Smooth muscle cell (in vitro differentiated cells): ENCODE data around the gene TEKT2. TPM values are rescaled to one million over a fixed set of nuclear protein-coding genes. Genes with fewer than 3 reads are reported as not detected.

Experiments used
- DNase-seq: peaks from one replicate; lab custom pipeline; 2025; ENCODE audit not compliant: unreplicated experiment; lab: John Stamatoyannopoulos, UW
- H2AFZ ChIP-seq: fragments of 200-600 bp; sonication (generic); 2 replicates; pipeline ENCODE4 v1.6.0; 2016; ENCODE audit warnings: antibody characterized with exemption, low read depth, mild to moderate bottlenecking
- H3F3A ChIP-seq: fragments of 200-600 bp; sonication (generic); 2 replicates; pipeline ENCODE4 v1.6.0; 2017; ENCODE audit warnings: antibody characterized with exemption, low read depth
- H3K27ac ChIP-seq: fragments of 200-600 bp; sonication (generic); 2 replicates; pipeline ENCODE4 v1.5.1; 2016; ENCODE audit warnings: low read depth, mild to moderate bottlenecking
- H3K27me3 ChIP-seq: fragments of 200-600 bp; sonication (generic); 2 replicates; pipeline ENCODE4 v1.6.1; 2016; ENCODE audit warnings: low read depth, mild to moderate bottlenecking
- H3K36me3 ChIP-seq: fragments of 200-600 bp; sonication (generic); 2 replicates; pipeline ENCODE4 v1.5.1; 2016; ENCODE audit warnings: low read depth
- H3K4me1 ChIP-seq: fragments of 200-600 bp; sonication (generic); 2 replicates; pipeline ENCODE4 v1.5.1; 2016; ENCODE audit warnings: low read depth
- H3K4me2 ChIP-seq: fragments of 200-600 bp; sonication (generic); 2 replicates; pipeline ENCODE4 v1.6.0; 2016; ENCODE audit warnings: mild to moderate bottlenecking
- H3K4me3 ChIP-seq: fragments of 200-600 bp; sonication (generic); 2 replicates; pipeline ENCODE4 v1.5.1; 2016; ENCODE audit warnings: mild to moderate bottlenecking
- H3K79me2 ChIP-seq: fragments of 200-600 bp; sonication (generic); 2 replicates; pipeline ENCODE4 v1.6.0; 2016; ENCODE audit warnings: low read depth, mild to moderate bottlenecking
- H3K9ac ChIP-seq: fragments of 200-600 bp; sonication (generic); 2 replicates; pipeline ENCODE4 v1.6.0; 2016; ENCODE audit warnings: low read depth
- H3K9me3 ChIP-seq: fragments of 200-600 bp; sonication (generic); replicated peaks from 2 replicates; pipeline ENCODE4 v1.5.1; 2016; ENCODE audit warnings: low read depth
- H4K20me1 ChIP-seq: fragments of 200-600 bp; sonication (generic); 2 replicates; pipeline ENCODE4 v1.6.0; 2016; ENCODE audit warnings: low read depth
- WGBS: methylation state at CpG from one replicate; pipeline ENCODE4 v1.1.7; 2016; ENCODE audit warnings: low lambda C conversion rate; 5-methylcytosine and 5-hydroxymethylcytosine counted together
- polyA plus RNA-seq: library from polyadenylated mRNA; unstranded; fragments of >200 nt; fragmentation: Nextera tagmentation; extraction: Ambion mirVana; gene quantifications from 2 replicates; pipeline ENCODE4 v1.2.1, GENCODE V29; 2016
- total RNA-seq: library from RNA; depleted of rRNA; stranded (reverse); fragments of >200 nt; gene quantifications from 2 replicates; pipeline ENCODE4 v1.2.3, GENCODE V29; 2014
- TF ChIP-seq, protein P1 (sequence below): fragments of 200-600 bp; sonication (generic); IDR thresholded peaks from 2 replicates; pipeline ENCODE4 v1.5.1; 2017; ENCODE audit warnings: borderline replicate concordance, mild to moderate bottlenecking, antibody characterized with exemption; ENCODE audit not compliant: insufficient read depth, poor library complexity, severe bottlenecking

Gene TEKT2
- total and polyA plus RNA-seq, 2 experiments from 2014 or later: 0.27 to 0.85 TPM

DNA sequence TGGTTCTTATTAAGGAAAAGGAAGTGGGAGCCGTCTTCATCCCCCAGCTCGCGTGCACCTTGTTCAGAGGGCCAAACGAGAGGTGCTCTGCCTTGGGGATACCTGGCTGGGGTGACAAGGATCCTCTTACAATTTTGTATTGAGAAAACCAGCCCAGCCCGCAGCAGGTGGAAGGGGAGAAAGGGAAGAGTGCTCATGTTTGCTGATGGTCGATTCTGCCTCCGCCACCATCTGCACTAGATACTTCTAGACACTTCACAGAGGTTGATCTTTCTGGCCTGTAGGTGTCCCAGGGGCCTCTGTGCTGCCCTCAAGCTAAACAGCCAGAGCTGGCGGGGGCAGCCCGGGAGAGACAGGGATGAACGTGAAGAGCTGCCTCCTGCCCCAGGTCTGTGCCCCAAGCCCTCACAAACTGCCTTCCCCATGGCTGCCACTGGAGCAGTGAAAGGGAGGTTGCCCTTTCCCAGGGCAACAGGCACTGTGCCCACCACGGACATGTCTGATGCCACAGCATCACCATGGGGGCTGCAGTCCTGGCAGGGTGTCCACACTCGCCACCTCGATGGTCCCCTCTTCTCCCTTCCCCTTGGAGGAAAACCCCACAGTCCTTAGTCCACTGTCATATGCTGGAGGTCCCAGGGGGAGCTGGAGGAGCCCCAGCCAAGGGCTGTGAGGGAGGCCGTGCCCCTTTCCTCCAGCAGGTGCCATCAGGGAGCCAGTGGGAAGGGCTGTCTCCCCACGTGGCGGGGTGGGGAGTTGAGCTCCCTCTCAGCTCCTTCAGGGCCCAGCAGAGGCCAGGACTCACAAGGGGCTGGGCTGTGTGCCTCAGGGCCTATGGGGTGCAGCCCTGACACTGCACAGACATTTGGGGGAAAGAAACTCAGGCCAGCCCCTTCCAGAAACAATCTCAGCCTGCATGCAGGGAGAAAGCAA lies 12.9 kb downstream of the TEKT2 start:
- no peaks in the 10 kb centered on the region for H3K36me3 ChIP-seq
- no peak overlapping the region for H2AFZ ChIP-seq
- H4K20me1 ChIP-seq: no peaks in the 10 kb centered on the region
- H3K4me1 ChIP-seq: no peaks in the 10 kb centered on the region
- peaks cover 9% of the 10 kb centered on the region for H3F3A ChIP-seq
- TF ChIP-seq, protein P1, sequence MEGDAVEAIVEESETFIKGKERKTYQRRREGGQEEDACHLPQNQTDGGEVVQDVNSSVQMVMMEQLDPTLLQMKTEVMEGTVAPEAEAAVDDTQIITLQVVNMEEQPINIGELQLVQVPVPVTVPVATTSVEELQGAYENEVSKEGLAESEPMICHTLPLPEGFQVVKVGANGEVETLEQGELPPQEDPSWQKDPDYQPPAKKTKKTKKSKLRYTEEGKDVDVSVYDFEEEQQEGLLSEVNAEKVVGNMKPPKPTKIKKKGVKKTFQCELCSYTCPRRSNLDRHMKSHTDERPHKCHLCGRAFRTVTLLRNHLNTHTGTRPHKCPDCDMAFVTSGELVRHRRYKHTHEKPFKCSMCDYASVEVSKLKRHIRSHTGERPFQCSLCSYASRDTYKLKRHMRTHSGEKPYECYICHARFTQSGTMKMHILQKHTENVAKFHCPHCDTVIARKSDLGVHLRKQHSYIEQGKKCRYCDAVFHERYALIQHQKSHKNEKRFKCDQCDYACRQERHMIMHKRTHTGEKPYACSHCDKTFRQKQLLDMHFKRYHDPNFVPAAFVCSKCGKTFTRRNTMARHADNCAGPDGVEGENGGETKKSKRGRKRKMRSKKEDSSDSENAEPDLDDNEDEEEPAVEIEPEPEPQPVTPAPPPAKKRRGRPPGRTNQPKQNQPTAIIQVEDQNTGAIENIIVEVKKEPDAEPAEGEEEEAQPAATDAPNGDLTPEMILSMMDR: peak; percentile 20
- H3K9ac ChIP-seq: no peak overlapping the region
- WGBS: 81% methylated on average over 16 of the region's 16 CpGs
- H3K27me3 ChIP-seq: no peaks in the 10 kb centered on the region
- H3K9me3 ChIP-seq: no peaks in the 10 kb centered on the region
- H3K4me2 ChIP-seq: no peak overlapping the region
- H3K79me2 ChIP-seq: no peaks in the 10 kb centered on the region
- H3K4me3 ChIP-seq: no peak overlapping the region
- DNase-seq: no peak
- H3K27ac ChIP-seq: no peak overlapping the region

DNA sequence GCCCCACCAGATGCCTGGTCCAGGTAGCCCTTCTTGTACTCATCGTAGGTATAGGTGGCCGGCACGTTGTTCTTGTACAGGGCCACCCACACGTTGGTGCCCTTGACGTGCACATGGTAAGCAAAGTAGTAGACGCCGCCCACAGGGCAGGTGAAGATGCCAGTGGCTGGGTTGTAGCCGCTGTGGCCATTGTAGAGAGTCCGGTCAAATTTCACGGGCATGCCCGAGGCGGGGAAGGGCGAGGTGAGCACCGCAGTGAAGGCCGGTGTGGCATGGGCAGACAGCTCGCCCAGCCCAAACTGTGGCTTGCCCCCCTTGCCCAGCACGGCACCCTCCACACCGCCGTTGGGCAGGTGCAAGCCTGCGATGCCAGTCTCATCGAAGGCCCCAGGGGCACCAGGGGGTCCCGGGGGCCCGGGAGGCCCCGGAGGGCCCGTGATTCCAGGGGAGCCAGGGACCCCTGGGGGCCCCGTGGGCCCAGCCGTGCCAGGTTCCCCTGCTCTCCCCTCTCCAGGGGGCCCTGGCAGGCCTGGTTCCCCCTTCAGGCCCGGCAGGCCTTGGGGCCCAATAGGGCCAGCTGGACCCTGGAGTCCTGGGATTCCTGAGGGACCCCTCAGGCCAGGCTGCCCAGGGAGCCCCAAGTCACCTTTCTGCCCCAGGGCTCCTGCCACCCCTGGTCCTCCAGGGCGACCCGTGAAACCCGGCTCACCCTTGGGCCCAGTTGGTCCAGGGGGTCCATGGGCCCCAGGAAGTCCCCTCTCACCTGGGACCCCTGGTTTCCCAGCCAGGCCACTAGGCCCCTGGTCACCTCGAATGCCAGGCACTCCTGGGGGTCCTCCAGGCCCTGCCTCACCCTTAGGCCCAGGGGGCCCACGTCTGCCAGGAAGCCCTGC lies 14.0 kb downstream of the TEKT2 start:
- TF ChIP-seq, protein P1: no peak
- no peak for DNase-seq
- H3K27me3 ChIP-seq: no peaks in the 10 kb centered on the region

DNA sequence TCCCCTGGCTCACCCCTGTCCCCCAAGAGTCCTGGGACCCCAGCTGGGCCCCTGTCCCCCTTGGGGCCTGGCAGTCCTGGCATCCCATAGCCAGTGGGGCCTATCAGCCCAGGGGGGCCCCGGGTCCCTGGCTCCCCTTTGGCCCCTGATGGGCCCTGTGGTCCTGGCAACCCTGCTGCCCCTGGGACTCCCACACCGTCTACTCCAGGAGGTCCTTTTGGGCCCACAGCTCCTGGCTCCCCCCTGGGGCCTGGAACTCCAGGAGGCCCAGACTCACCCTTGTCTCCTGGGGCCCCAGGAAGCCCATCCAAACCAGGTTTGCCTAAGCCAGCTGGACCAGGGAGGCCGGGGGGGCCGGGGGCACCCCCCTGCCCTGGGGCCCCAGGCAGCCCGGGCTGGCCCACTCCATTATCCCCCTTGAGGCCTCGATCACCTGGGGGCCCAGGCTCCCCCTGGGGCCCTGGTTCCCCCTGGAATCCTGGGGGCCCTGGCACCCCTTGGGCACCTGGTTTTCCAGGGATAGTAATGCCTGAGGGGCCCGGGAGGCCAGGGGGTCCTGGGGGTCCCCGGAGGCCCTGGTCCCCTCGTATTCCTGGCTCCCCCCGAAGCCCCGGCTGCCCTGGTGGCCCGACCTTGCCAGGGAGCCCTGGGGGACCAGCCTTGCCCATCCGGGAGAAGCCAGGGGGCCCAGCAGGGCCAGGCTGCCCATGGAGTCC lies 14.9 kb downstream of the TEKT2 start:
- peaks cover 8% of the 10 kb centered on the region for H3F3A ChIP-seq
- no peaks in the 10 kb centered on the region for H3K36me3 ChIP-seq
- H3K4me1 ChIP-seq: no peaks in the 10 kb centered on the region
- no peaks in the 10 kb centered on the region for H4K20me1 ChIP-seq
- no peaks in the 10 kb centered on the region for H3K27me3 ChIP-seq
- no peak overlapping the region for H3K4me2 ChIP-seq
- DNase-seq: no peak
- H2AFZ ChIP-seq: no peak overlapping the region
- H3K79me2 ChIP-seq: no peaks in the 10 kb centered on the region
- WGBS: 93% methylated on average over 13 of the region's 13 CpGs
- H3K9ac ChIP-seq: no peak overlapping the region
- TF ChIP-seq, protein P1: no peak
- no peak overlapping the region for H3K4me3 ChIP-seq
- no peak overlapping the region for H3K27ac ChIP-seq
- H3K9me3 ChIP-seq: no peaks in the 10 kb centered on the region

More for the DNA sequence above, 14.0 kb downstream of the TEKT2 start:
- H3F3A ChIP-seq: peaks cover 9% of the 10 kb centered on the region
- H3K9ac ChIP-seq: no peak overlapping the region
- no peak overlapping the region for H3K4me3 ChIP-seq
- no peak overlapping the region for H3K4me2 ChIP-seq
- 94% methylated on average over 33 of the region's 33 CpGs for WGBS
- no peaks in the 10 kb centered on the region for H3K79me2 ChIP-seq
- no peak overlapping the region for H3K27ac ChIP-seq
- H2AFZ ChIP-seq: no peak overlapping the region
- H3K36me3 ChIP-seq: no peaks in the 10 kb centered on the region
- H3K9me3 ChIP-seq: no peaks in the 10 kb centered on the region
- H4K20me1 ChIP-seq: no peaks in the 10 kb centered on the region
- H3K4me1 ChIP-seq: no peaks in the 10 kb centered on the region
